KBM-7 (cell line): ENCODE results near the gene RAP2B.
A peak's percentile ranks its signal among the peaks of the same experiment; 100 is the strongest.
"Not testable (repeated sequence)": the region's sequence is repeated elsewhere in the genome, so short reads cannot be mapped to it uniquely, and the experiment has no call there.

Source experiments
- DNase-seq: peaks from one replicate; pipeline ENCODE4 v3.0.0-alpha.2; 2015
- in situ Hi-C: fragments of 300-500 bp; cut with MboI; formaldehyde crosslinking; loops from 2 replicates; pipeline ENCODE4 v1.14.3; 2020; ENCODE audit warnings: low sequenced_read_pairs, low pct_unique_long_range_greater_than_20kb, mixed read lengths

The RAP2B gene

DNA sequence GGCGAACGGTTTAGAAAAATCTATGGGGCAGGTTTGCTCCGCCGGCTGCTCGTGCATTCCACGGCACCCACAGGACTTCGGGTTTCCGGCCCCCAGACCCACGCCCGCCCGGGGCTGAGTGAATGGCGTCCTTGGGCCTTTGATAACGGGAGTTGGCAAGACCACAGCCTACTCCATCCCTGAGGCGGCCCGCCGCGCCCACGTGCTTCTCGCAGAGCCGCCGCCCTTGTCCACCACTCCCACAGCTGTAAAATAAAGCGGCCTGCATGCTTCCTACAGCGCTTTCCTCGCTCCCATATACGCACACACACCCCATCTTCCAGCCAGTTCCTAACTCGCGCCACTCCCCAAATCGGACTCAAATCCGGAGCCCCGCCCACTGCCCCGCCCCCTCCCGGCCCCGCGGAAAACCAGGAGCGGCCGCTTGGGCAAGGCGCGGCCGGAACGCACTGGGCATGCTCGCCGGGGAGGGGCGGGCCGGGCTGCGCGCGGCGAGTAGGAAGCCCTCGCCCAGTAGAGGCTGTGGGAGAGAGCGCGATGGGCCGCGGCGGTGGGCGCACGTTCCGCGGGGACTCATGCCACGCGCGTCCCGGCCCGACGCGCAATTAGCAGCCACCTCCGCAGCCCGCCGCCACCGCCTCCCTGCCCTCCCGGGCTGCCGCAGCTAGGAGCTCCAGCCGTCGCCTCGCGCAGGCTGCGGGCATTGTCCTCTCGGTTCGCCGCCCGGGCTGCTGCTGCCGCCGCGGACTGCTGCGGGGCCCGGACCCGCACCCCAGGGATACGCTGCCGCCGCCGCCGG, at the start of gene RAP2B:
Gene RAP2B (plus strand): TSS at position 513 of the 799 bp plus-strand sequence. CDS start 468 bp downstream, outside the sequence.
- peak; percentile 91 for DNase-seq
- in situ Hi-C loops: no loop called here

GRCh38 chr3:153113541-153113940, 48.5 kb upstream of the RAP2B start:
- in situ Hi-C loops: no loop called here
- no peak for DNase-seq

GRCh38 chr3:153114270-153114669, 47.8 kb upstream of the RAP2B start:
- in situ Hi-C loops: not testable (repeated sequence)

DNA sequence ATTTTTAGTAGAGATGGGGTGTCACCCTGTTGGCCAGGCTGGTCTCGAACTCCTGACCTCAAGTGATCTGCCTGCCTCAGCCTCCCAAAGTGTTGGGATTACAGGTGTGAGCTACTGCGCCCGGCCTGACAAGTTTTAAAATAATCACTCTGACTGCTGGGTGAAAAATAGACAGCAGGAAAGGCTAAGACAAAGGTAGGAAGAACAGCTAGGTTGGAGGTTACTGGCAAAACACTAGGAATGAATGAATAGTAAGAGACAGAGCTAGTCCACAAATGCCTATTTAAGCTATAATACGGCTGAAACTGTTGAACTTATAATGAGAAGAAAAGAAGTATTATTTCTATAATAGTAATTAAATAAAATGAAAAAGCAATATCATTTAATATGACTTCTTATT, 46.7 kb upstream of the RAP2B start:
- DNase-seq: no peak
- in situ Hi-C loops: no loop called here

More at GRCh38 chr3:153114270-153114669, 47.8 kb upstream of the RAP2B start:
- DNase-seq: not testable (repeated sequence)

- in situ Hi-C loops: no loop called here
- DNase-seq: no peak
Measured at GRCh38 chr3:153127788-153128187, 34.2 kb upstream of the RAP2B start.

DNA sequence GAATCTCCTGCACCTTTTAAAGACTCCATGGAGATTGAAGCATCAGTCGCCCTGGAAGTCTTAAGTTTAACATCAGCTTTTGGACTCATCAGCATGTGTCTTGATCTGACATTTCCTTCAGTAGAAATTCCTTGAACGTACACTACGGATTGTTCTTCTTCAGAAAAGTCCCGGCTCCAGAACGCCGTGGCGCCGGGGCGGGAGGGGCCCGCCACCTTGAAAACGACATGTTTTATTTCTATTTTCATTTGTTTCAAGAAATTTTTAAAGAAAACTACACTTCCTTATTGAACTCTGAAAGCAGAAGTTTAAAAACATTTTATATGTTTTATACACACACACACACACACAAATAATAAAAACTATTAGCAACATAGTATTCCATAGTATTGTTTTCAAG, 32.6 kb upstream of the RAP2B start:
- in situ Hi-C loops: no loop called here

DNA sequence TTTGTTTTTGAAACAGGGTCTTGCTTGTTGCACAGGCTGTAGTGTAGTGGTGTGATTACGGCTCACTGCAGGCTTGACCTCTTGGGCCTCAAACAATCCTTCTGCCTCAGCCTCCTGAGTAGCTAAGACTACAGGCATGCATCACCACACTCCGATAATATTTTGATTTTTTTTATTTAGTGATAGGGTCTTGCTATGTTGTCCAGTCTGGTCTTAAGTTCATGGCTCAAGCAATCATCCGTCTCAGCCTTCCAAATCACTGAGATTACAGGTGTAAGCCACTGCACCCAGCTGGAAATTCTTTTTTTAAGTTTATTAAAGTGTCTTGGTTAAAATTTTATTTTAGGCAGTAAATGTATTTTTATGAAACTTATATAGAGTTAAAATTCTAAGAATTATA, 32.2 kb upstream of the RAP2B start:
- no peak for DNase-seq
- in situ Hi-C loops: no loop called here

More for the DNA sequence above, 32.6 kb upstream of the RAP2B start:
- no peak for DNase-seq

DNA sequence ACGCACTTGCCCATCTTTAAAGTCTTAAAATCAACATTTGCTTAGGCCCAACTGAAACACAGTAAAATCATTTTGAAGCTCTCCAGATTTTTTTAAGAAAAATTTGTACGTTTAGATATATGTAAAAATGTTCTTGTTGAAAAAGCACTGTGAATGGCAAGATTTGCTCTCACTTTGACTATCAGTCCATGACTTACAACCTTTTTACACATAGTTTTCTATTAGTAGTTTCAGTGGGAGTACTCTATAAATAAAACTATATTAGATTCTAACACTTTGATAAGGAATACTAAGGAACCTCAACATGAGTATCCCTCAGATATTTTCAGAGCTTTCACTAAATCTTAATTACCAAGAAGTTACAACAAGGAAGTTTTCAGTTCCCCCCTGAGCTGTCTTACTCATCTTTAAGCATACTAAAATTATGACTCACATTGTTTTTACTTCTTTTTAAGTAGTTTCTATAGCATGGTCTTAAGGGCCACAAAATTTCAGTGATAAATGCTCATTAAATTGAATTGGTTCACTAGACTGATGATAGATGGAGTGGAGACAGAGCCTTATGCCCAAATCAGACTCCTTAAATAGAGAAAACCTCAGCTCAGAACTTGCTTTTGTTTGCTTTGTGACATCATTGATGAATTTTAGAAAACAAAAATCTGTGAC, 31.6 kb upstream of the RAP2B start:
- DNase-seq: no peak
- in situ Hi-C loops: no loop called here

DNA sequence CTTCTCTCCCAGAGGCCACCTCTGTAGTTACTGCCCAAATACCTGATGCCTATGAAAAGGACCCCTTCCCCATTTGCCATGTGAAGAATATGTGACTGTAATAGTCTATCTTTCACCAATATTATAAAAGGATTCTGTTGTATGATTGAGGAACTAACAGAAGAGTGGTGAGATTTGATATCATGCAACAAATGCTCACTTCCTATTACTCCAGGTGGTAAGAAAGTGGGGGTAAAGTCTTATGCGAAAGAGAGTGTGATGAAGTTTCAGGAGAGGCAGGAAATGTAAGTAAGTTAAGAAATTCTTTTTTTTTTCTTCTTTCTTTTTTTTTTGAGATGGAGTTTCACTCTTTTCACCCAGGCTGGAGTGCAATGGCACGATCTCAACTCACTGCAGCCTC, 24.4 kb upstream of the RAP2B start:
- DNase-seq: peak; percentile 34
- in situ Hi-C loops: no loop called here

DNA sequence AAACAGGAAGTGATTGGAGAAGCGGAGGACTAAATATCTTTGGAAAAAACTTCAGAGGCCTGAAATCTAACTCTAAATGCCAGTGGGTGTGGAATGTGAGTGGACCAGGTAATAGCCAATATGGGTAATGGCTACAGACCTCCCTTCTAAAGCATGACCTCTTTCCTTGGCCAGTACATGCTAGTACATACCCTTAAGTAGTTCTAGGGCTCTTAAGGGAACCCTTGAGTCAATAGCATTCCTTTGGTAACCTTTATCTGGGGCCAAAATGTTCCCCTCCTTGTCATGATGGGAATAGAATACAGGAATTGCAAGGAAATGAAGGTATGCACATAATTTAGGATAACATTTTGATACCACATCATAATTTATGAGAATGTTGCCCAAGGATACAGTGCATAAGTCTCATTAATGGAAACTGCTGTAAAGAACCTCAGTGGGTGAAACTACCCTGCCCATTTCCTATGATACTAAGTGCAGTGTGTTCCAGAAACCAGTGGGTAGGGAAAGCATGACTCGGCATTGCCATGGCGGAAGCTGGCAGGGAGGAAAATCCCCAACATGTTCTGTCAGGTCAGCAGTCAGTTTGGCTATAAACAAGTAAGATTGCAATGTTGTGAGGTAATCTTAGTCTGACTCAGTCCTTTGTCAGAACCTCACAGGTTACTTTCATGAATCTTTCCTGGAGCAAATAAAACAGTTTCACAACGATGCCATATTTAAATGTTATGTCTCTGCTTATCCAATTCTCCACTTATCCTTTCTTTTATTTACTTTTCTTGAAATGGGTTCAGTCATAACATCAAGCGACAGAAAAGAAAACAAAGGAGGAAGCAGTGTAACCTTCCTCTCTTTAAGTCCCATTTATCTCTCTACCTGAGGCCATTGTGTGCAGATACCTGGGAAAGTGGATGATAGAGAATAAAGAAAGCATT, 23.5 kb upstream of the RAP2B start:
- DNase-seq: no peak

GRCh38 chr3:153142961-153143360, 19.1 kb upstream of the RAP2B start:
- in situ Hi-C loops: no loop called here
- no peak for DNase-seq

More for the DNA sequence above, 23.5 kb upstream of the RAP2B start:
- in situ Hi-C loops: no loop called here

GRCh38 chr3:153144071-153144470, 18.0 kb upstream of the RAP2B start:
- in situ Hi-C loops: no loop called here
- no peak for DNase-seq

DNA sequence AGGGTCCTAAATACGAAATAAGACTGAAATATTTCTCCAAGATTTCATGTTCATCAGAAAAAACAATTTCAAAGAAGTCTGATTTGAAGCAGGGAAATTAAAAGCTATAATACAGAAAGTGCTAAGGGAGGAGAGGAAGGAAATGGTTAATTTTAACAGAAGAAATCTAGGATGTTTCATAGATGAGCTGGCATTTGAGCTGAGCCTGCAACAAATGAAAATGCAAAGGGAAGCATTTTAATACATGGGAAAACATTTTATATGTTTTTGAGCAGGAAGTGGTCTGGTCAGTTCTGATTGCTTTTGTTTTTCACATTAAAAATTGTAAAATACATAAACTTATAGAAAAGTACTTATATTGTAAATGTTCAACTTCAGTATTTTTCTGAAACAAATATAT, 17.2 kb upstream of the RAP2B start:
- no peak for DNase-seq
- in situ Hi-C loops: no loop called here

DNA sequence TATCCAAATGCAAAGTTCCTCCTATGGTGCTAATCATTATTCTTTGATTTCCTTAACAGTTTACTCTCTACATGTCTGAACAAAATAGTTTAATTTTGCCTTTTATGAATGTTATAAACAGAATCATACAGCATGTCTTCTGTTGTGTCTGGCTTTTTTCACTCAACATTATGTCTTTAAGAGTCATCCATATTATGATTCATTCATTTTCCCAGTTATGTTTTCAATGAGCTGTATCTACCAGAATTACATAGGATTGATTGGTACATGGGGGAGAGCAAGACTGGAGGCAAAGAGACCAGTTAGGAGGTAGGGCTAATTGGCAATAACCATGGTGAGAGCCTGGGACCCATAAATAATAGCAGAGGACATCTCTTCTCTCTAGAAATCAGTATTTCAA, 16.6 kb upstream of the RAP2B start:
- DNase-seq: no peak
- in situ Hi-C loops: no loop called here

DNA sequence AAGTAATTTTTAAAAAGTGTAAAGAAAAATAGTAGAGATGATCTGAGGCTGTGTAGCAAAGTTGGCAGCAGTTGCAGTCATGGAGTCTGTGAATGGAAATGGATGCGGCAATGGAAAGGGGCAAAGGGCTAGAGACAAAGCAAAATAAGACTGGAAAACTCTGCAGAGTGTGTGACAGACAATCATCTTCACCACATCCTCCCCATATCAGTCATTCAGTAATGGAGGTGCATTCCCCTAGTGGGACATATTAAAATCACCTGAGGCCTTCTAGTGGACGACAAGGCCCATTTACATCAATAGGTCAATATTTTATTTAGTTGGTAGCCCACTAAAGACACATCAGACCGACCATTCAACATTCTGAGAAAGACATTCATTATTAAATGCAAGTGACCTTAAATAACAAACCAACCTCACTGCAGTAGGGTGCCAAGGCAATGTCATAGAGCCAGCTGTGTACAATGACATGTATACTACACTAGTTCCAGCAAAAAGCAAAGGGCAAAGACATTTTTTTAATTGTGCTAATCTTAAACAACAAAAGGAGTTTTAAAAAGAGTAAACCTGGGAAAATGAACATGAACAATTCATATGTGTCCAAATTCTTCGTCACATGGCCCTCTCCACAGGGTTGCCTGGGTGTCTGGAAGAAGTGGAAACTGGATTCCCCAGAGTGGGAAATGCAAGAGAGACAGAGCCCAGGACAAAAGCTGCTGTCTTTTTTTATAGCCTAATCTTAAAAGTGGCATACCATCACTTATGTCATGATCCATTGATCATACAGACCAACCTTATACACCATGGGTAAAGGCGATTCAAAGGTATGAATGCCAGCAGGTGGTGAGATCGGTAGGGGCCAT, 15.6 kb upstream of the RAP2B start:
- in situ Hi-C loops: no loop called here
- DNase-seq: no peak

DNA sequence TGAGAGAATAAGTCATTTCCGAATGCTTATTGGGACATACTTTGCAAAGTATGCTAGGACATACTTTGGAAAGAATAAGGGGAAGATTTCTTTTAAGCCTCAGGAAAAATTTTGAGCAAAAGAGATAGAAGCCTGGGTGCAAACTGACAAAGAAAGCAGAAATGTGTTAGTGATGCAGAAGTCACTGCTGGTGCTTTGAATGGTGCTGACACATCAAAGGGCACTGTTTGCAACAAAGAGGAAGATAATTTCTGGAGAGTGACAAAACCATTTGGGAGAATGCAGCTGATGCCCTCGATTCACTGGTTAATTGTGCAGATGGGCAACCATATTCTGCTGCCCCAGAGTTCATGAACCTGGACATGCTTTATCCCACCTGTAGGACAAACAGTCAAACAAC, 11.0 kb upstream of the RAP2B start:
- no peak for DNase-seq
- in situ Hi-C loops: no loop called here

DNA sequence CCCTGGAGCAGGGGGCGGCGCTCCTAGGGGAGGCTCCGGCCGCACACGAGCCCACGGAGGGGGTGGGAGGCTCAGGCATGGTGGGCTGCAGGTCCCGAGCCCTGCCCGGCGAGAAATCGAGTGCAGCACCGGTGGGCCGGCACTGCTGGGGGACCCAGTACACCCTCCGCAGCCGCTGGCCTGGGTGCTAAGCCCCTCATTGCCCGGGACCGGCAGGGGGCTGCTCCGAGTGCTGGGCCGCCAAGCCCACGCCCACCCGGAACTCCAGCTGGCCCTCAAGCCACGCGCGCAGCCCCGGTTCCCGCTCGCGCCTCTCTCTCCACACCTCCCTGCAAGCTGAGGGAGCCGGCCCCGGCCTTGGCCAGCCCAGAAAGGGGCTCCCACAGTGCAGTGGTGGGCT, 6.2 kb upstream of the RAP2B start:
- DNase-seq, in situ Hi-C loops: not testable (repeated sequence)

DNA sequence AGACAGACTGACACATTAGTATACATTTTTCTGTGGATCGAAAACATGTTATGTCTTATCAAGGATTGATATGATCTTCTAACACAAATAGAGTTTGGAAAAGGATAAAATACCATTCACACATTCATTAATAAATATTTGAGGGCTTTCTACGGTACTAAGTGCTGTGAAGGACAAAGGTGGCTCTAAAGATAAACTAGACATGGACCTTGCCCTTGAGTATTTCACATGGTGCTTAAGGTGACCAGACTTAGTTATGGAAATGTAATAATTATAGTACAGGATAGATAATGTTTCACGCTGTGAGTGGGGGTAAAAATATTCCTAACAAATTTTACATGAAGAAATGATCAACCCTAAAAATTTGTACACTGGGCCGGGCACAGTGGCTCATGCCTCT, 3.8 kb upstream of the RAP2B start:
- in situ Hi-C loops: no loop called here
- no peak for DNase-seq
